HG02678 (cell line): ENCODE data around the gene TSKU.
"Not testable (repeated sequence)": the region's sequence is repeated elsewhere in the genome, so short reads cannot be mapped to it uniquely, and the experiment has no call there.

Experiments used
- ATAC-seq: cut with Tn5 transposase; IDR thresholded peaks from one replicate; pipeline ENCODE4 v1.9.1; 2021; ENCODE audit warnings: mild to moderate bottlenecking, moderate library complexity; ENCODE audit not compliant: unreplicated experiment

Gene TSKU, protein sequence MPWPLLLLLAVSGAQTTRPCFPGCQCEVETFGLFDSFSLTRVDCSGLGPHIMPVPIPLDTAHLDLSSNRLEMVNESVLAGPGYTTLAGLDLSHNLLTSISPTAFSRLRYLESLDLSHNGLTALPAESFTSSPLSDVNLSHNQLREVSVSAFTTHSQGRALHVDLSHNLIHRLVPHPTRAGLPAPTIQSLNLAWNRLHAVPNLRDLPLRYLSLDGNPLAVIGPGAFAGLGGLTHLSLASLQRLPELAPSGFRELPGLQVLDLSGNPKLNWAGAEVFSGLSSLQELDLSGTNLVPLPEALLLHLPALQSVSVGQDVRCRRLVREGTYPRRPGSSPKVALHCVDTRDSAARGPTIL

DNA sequence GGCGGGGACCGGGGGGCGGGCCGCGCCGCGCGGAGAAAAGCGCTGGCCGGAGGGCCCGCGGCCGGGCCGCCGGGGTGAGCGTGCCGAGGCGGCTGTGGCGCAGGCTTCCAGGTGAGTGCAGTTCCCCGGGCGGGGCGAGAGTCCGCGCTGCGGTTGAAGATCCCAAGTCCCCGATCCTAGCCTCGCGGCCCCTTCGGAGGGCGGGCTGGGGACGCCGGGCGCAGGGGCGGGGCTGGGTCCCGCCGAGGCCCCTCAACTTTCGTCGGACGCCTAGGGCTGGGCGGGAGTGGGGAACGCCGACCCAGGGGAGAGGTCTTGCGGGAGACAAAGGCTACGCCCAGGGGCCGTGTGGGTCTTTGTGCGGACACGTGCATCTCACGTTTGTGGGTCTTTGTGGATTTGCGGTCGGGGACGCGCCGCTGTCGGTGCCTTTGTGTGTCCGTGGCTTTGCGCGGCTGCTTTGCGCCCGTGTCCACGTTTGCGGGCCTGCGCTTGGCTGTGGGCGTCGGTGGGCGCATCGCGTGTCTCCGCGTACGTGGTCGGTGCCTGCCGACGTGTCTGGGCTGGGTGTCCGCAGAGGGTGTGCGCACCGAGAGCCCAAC, at the start of gene TSKU:
TSKU (plus strand) TSS at position 63 of the 602 bp plus-strand sequence. CDS start 12,261 bp downstream, outside the sequence.
- ATAC-seq, result no peak

DNA sequence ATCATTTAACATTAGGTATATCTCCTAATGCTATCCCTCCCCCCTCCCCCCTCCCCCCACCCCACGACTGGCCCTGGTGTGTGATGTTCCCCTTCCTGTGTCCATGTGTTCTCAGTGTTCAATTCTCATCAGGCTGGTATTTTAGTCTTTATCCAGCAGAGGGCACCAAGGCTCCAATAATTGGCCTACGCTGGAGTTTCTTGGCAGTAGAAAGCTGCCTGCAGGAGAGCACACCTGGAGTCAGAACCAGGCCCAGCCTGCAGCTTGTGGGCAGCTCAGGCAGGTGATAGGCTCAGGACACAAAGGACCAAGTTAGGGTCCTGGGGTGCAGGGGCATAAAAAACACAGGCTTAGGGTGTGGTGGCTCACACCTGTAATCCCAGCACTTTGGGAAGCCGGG, 49.2 kb upstream of the TSKU start:
- ATAC-seq, result not testable (repeated sequence)

DNA sequence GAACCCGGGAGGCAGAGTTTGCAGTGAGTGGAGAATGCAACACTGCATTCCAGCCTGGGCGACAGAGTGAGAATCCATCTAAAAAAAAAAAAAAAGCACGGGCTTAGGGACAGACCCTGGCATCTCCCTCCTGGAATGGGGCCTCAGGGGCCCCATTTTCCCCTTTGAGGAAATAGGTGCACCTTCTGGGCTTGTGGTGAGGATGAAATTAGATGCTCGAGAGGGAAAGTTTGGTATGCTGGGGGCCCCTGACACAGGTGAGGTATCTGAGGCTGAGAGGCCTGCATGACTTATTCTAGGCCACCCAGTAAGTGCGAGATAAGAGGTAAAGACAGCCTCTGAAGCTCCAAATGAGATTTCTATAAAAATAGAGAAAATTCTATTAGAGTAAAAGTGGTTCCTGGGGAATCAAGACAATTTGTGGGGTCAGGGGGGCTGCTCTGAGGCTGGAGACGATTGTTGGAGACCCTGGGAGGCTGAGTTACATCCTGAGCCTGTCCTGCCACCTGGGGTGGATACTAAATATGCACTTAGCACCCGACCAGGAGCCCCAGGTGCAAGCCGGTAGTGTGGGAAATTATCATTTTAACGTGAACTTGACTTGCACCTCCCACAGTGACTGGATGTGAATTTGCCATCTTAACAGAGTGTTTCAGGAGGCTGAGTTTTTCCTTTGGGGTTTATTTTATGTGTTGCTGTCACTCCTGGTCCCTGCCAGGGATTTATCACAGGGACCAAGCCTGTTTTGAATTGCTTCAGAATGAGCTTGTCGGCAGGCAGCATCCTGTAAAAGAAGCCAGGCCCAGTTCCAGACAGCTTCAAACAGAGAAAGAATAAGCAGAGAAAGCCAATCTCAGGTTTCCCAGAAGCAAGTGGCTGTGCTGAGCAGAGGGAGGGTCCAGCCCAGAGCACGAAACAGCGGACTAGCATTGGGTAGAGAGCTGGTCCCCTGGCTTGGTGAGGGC, 48.4 kb upstream of the TSKU start:
- ATAC-seq, result no peak

DNA sequence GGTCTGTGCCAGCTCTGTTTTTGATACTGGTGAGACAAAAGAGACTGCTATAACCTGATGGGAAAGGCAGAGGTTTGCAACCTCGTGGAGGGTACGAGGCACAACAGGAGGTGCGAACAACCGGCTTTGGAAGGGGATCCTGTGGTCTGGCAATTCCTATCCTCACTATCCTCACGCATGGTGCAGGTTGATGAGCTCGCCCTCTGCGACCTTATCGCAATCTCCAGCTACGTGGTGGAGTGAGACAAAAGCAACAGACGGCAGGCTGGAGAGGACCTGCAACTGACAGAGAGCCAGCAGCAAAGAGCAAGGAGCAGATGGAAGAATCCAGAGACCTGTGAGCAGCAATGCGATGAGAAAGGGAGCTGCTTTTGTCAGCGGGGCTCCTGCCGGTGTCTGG, 47.3 kb upstream of the TSKU start:
- no peak for ATAC-seq

DNA sequence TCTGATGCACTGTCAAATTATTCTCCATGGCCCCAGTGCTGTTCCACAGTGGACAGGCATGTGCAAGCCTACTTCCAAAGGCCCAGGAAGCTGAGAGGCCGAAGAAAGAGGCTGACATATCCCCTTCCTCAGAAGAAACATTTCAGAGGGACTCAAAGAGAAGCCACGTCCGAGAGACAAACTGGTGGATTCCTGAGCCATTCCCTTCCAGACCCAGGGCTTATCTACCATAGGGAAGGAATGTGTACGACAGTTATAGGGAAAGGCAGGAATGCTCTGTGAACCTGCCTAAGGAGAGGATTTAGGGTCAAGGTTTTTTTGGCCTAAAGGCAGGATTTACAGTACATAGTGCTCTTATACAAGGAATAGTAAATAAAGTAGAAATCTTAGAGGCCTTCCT, 46.9 kb upstream of the TSKU start:
- no peak for ATAC-seq

DNA sequence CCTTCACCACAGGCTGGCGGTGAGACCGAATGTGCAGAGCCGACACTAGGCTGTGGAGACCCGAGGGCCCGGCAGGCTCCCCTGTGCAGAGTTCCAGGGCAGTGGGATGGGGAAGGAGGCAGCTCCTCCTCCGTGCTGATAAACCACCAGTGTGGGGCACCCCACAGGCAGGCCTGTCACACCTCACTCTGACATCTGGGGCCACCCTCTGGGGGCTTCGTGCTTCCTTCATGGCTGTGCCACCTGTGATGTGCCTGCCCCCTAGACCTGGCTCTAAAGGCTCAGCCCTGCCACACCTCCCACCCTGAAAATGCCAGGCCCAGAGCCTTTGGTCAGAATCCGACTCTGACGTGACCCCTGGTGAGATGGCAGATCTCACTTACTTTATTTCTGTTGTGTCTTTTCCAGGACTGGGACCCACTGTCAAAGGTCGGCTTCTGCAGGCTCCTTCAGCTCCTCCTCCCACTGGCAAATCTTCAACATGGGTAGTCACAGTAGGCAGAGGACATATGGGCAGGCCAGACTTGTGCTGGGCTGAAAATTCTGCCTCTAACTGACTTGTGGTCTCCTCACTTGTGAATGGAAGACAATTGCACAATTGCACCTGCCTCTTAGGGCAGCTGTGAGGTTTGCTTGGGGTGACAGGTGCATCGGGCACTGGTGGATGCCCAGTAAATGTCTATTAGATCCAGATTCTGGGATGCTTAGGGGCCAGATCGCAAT, 46.2 kb upstream of the TSKU start:
- ATAC-seq, result no peak

DNA sequence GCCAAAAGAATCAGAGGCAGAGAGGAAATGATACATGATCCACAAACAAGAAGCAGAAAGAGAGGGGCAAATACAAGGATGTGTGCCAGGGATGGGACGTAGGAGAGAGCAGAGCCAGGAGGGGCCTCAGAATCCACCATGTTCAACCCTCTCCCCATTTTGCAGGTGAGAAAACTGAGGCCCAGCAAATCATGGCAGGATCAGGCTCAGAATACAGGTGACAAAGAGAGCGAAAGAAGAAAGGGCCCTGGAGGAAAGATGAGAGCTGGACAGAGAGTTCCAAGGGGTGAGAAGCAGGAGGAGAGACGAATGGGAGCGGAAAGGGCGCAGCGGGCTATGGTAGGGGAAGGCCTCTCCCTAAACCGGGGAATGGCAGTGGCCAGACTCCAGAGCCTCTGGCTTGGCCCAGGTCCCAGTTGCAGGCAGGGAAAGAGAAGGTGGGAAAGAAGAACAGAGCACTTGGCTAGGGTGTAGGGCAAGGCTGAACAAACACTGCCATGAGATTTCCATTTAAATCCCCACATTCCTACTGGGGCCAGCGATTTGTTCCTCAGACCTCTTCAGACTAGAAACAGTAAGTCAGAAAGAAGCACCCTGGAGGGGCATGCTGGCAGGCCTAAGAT, 44.4 kb upstream of the TSKU start:
- no peak for ATAC-seq

DNA sequence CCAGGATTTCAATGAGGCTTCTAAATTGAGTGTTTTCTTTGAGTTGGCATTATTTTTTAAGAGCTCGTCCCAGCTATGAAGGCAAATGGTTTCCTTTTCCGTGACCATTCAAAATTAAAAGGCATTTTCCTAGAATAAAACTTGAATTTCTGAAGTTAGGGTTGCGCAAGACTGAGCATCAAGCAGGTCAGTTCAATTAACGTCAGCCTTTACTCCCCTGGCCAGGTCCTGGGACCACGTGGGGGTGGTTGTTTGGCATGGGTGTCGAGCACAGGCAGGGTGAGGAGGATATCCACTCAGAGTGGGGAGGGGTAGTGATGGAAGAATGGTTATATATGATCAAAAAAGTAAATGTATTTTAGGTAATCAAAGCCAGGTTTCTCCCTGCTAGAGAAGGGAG, 43.4 kb upstream of the TSKU start:
- no peak for ATAC-seq

DNA sequence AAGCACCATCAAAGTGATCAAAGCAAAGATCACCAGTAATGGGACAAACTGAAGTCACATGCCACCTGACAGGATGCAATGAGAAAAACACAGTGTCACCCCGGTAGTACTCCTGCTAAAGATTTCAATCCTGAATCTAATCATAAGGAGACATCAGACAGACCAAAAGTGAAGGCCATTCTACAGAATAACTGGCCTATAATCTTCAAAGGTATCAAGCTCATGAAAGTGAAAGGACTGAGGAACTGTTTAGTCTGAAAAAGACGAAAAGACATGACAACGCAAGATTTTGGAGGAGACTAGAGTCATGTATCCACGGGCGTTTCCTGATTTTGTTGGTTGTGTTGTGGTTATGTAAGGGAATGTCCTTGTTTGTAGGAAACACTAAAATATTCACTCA, 42.4 kb upstream of the TSKU start:
- no peak for ATAC-seq

DNA sequence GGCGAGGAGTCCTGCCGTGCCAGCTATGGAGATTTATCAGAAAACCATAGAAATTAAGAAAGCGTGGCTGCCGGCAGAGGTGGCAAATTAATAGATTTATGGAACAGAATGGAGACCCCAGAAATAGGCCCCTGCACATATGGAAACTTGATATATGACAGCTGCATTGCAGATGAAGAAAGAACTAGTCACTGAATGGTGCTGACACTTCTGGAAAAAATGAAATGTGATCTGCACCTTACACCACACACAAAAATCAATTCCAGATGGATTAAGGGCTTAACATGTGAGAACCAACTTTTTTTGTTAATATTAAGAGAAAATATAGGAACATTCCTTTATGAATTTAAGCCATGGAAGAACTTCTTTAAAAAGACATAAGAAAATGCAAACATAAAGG, 40.3 kb upstream of the TSKU start:
- ATAC-seq, result no peak

DNA sequence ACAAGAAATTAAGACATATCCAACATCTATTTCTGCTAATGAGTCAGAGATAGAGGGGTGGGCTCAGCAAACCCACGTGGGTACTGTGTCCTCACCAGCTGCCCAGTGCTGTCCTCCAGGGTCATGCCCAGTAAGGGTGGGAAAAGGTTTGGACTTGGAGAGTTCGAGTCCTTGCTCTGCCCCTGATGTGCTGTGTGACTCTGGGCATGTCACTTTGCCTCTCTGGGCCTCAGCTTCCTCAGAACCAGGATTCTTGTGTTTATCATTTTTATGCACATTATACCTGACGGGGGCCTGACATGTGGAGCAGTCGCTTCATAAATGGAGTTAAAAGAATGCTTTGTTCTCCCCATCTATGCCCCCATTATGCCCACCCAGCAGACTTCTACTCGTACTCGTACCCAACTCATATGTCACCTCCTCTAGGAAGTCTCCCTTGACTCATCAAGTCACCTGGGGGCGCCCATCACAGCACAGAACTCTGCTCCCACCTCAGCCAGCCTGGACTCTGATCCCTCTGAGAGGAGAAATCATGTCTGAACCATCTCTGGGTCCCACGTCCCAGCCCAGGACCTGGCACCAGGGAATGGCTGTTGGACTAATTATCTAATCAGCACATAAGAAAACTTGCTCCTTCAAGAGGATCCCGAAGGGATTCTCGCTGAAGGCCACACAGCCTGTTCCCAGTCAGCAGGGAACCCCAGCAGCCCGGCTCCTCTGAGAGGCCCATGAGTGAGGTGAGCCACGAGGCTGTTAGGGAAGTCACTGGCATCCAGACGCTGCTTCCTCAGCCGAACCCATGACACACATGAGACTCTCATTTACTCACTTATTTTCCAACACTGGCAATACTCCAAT, 38.7 kb upstream of the TSKU start:
- no peak for ATAC-seq

DNA sequence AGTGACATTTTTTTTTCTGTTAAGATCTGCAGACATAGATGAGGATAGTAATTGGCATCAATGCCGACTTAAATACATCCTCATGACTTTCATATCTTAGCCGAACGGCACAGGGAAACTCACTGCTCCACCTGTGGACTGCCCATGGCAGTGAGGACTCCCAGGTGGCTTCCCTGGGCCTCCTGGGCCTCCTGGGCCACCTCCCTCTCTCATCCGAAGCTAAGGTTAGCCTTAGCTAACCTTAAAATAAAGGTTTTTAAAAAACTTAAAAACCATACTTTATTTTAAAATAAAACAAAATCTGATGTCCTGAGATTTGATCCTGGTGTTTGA, 38.1 kb upstream of the TSKU start:
- no peak for ATAC-seq

DNA sequence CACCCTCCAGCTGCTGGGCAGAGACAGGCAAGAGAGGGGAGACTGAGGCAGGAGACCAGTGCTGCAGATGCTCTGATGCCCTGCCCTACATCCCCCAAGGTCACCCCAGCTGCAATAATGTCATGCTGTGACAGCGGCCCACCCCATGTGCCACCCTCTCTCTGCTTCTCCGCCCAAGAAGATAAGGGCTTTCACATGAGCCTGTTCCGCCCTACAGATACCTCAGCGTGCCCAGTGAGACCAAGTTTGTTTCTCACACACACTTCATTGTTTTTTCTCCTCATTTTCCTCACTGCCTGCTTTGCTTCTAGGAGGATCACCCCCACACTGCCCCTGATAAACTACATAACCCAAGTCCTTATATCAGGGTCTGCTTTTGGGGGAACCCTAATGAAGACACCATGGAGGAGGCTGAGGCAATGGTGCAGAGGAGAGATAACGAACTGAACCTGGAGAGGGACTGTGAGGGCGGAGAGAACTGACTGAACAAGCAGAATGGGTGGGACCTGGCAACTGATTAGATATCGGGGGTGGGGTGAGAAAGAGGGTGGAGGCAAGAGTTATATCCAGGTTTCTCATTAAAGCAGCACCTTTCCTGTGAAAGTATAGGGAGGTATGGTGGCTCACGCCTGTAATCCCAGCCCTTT, 37.5 kb upstream of the TSKU start:
- no peak for ATAC-seq

DNA sequence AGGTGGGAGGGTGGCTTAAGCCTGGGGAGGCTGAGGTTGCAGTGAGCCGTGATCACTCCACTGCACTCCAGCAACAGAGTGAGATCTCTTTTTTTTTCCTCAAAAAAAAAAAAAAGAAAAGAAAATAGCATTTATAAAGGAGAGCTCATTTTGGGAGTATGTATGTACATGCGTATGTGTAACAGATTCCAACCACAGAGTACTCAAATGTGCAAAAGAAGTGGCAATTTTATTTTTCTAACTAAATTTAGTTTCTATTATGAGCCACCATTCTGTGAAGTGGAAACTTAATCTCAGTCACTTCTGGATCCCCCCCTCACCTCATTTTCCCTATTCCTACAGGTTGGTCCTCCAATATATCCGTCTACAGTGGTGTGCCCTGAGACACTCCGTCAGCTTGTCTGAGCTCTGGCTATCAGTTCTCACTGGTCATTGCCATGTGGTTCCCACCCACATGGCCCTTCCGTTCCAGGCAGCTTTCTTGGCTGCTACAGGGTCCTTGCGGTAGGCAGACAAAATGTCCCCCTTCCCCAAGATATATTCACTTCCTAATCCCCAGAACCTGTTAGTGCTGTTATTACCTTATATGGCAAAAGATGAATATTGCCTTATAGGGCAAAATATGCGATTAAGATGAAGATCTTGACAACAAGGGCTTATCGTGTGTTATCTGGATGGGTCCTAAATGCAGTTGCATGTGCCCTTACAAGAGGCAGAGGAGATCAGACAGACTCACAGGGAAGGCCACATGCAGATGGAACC, 35.8 kb upstream of the TSKU start:
- no peak for ATAC-seq

DNA sequence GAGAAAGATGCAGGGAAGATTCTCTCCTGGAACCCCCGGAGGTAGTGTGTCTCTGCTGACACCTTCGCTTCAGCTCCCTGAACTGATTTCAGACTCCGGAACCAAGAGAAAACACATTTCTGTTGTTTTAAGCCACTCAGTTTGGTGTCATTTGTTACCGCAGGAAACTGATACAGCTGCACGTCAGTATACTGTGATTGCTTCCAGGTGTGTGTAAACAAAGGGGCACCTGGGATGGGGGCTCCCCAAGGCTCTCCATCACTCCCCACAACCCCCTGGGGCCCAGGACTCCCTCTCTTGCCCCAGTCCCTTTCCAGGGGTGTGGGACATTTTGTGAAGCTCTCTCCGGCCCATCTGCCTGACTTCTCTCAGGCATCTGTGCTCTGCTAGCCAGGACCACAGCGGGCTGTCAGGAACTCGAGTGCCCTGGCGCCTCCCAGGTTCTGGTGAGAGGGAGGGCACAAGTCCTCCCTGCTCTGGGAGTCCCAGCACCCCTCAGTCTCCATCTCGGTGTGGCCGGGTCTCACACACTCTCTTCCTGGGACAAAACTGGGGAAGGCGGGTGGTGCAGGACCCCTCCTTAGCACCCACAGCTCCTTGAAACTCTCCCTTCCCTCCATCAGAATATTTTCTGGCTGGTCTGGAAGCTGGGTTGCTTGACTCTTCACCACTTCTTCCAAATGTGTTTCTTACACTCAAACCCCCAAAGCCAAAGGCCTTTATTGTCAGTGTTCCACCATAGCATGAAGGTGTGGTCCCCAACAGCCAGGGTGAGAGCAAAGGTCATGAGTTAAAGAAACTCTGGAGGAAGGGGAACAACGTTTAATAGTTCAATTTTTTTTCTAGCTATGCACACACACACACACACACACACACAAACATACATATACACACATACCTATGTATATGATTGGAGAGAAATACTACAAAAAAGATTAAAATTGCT, 35.0 kb upstream of the TSKU start:
- no peak for ATAC-seq

DNA sequence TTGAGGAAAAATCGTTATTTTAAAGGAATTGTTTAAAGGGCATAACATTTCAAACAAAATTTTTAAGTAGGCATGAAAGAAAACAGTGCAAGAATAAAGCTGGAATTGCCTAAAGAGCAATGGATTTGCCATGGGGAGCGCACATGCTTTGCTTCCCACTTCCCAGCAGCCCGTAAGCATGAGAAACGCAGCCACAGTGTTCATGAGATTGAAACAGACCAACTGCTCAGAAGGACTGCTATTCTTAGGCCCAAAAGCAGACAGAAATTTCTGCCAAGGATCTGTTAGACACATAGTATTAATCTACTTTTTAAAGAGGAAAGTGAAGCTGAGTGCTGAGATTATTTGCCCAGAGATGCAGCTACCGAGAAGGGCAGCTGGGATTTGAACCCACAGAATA, 34.2 kb upstream of the TSKU start:
- no peak for ATAC-seq

DNA sequence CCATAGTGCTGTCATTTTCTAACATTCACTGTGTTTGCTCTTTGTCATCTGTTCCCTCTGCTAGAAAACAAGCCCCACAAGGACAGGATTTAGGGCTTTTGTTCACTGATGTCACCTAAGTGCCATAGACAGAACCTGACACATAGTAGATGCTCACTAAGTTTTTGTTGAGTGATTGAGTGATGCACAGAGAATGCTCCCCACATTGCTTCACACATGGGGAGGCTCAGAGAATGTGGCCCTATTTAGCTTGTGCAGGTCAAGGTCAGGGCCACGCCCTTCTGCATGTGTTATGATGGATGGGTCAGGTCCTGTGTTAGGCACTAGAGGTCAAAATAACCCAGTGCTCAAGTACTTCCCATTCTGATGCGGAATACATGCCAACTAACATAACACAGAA, 33.1 kb upstream of the TSKU start:
- no peak for ATAC-seq
